Effector memory CD8-positive, alpha-beta T cell (primary cell): ENCODE data around the gene MCRS1.

Experiments
- ATAC-seq: fragments of 150-1000 bp; cut with Tn5 transposase; replicated peaks from 2 replicates; pipeline ENCODE4 v1.10.0; 2021; ENCODE audit warnings: mild to moderate bottlenecking, moderate library complexity
- DNase-seq, 3 experiments: peaks; one replicate each; pipeline ENCODE4 v3.0.0; 2021
- H3K27ac Mint-ChIP-seq, 2 donors: one replicate each; pipeline ENCODE4 v1.8.0; 2022; ENCODE audit warnings: mild to moderate bottlenecking in 2 of 2, mixed read lengths in 2 of 2, moderate library complexity in 2 of 2
- H3K27me3 Mint-ChIP-seq, 2 donors: one replicate each; pipeline ENCODE4 v1.8.0; 2022; ENCODE audit warnings: mixed read lengths in 2 of 2
- H3K36me3 Mint-ChIP-seq: one replicate; pipeline ENCODE4 v1.8.0; 2022; ENCODE audit warnings: mild to moderate bottlenecking, moderate library complexity, mixed read lengths; ENCODE audit not compliant: insufficient read depth
- H3K4me1 Mint-ChIP-seq, 2 donors: one replicate each; pipeline ENCODE4 v1.8.0; 2022; ENCODE audit warnings: low read depth in 2 of 2, mixed read lengths in 2 of 2
- H3K4me3 Mint-ChIP-seq, 2 donors: one replicate each; pipeline ENCODE4 v1.8.0; 2022; ENCODE audit warnings: mild to moderate bottlenecking in 2 of 2, mixed read lengths in 2 of 2, moderate library complexity in 2 of 2
- H3K9me3 Mint-ChIP-seq, 2 donors: one replicate each; pipeline ENCODE4 v1.8.0; 2022; ENCODE audit warnings: mixed read lengths in 2 of 2

Gene MCRS1

DNA sequence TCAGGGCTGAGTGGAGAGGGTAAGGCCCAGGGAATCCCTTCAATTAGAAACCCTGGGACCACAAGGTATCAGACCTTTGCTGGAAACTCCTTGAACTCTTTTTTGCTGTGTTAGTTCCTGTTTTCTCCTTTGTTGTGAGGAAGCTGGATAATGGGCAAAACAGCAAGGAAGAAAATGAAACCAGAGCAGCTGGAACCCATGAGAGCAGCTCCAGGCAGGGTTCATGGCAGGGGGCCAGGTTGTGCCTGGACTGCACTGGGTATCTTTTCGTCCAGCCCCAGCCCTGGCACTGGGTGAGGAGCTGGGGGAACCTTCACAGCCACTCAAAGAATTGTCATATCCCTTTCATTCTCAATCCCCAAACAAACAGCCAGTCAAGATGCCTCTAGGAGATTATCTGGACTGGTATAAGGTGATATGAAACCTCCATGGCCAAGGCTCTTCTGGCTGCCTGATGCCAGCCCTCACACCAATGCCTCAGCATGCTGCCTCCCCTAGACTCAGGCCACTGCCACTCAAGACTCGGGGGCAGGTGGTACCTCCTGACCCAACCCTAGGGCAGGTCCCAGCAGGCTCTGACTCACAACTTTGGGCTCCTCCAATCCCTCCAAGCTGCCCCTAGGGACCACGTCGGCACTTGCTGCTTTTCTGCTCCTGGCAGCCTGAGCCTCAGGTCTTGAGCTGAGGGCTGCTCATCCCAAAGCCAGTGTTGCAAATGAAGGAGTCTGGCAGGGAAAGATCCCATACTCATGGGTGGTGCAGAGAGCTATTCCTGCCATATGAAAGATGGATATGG, 21.0 kb upstream of the MCRS1 start:
- Mint-ChIP-seq H3K27me3 (no peaks in the 10 kb centered on the region), H3K4me1 (no peaks in the 10 kb centered on the region), H3K9me3 (no peaks in the 10 kb centered on the region), H3K27ac (no peak overlapping the region), H3K36me3 (peaks cover 2% of the 10 kb centered on the region), H3K4me3 (no peak overlapping the region)
- DNase-seq, result no peak
- no peak for ATAC-seq

DNA sequence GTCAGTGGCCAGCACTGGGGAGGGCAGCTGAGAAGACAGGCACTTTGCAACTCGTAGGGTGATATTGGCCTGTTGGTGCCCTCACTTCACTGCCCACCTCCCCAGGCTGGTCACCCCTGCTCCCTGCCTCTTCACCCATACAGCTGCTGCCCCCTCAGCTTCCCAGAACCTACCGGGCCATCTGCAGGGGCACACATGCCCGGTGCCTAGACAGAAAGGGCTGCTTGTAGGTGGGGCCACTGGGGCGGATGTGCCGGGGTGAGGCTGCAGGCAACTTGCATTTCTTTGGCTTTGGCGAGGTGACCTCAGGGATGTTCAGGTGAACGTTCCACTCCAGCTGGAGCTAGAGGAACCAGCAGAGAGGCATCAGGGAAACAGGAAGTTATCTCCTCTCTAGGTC, 20.3 kb upstream of the MCRS1 start:
- Mint-ChIP-seq H3K4me3 (no peak overlapping the region), H3K27me3 (no peaks in the 10 kb centered on the region), H3K4me1 (no peaks in the 10 kb centered on the region), H3K36me3 (peaks cover 2% of the 10 kb centered on the region), H3K9me3 (no peaks in the 10 kb centered on the region), H3K27ac (no peak overlapping the region)
- DNase-seq, result no peak
- no peak for ATAC-seq

- no peak for ATAC-seq
- peaks cover 2% of the 10 kb centered on the region for H3K36me3 Mint-ChIP-seq
- no peaks in the 10 kb centered on the region for H3K27me3 Mint-ChIP-seq
- no peak for DNase-seq
- H3K27ac Mint-ChIP-seq, result no peak overlapping the region
- H3K4me1 Mint-ChIP-seq, result no peaks in the 10 kb centered on the region
- no peaks in the 10 kb centered on the region for H3K9me3 Mint-ChIP-seq
- no peak overlapping the region for H3K4me3 Mint-ChIP-seq
Measured at GRCh38 chr12:49587174-49587908, 19.4 kb upstream of the MCRS1 start.

DNA sequence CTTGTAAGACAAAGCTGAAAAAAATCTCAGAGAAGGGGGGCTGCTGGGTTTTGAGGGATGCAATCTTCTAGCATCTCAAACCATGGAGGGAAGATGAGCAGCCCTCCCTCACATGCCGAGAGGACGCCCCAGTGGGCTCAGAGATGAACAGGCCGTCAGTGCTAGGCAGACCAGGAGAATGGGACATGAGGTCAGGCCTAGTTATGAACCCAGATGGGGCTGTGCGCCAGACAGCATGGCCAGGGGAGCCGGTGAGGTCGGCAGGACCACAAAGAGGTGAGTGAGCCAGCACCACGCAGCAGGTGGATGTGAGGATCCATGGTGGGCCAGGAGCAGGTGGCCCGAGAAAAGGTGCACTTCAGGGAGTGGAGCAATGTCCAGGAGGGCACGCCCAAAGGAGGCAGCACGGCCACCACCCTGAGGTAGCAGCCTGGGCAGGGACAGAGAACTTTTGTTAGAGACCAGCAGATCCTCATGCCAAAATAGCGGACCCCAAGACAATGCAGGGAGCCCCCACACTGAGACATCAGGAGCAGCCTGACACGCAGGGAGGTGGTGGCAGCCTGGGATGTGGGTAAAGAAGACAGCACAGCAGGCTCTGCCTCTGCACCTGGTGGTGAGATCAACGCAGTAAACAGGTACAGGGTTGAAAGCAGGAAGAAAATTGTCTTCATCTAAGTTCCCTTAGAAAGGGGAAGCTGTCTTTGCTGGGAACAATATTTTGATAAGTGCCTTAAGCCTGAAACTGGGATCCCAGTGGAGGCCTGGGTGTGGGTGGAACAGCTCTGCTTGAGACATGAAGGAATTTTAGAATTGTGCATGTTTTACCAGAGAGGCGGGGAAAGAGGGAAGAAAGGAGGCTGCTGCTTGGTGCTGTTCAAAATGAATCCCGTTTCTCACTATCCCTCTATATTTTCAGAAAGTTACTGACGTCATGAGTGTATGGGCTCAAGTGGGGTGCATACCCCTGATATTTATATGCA, 17.8 kb upstream of the MCRS1 start:
- Mint-ChIP-seq H3K27me3 (no peaks in the 10 kb centered on the region), H3K9me3 (no peaks in the 10 kb centered on the region), H3K36me3 (peaks cover 2% of the 10 kb centered on the region), H3K4me3 (no peak overlapping the region), H3K4me1 (peaks cover 0 to 3% of the 10 kb centered on the region in 2 donors), H3K27ac (no peak overlapping the region)
- no peak for ATAC-seq
- no peak for DNase-seq

DNA sequence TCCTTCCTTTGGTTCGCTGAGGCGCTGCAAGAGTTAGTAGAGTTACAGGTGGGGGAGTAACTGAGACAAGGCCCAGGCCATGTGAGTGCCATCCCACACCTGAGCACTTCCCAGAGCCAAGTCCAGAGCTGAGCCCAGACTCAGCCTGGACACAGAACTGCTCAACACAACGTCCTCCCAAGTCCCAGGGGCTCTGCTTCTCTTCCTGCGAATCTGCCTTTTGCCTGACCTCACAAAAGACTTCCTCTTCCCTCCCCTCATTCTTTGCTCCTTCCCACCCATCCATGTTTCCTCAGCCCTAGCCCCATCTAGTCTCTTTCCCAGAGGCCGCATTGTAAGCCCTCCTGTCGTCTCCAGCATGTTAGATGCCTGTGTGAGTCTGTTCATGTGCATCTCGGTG, 16.6 kb upstream of the MCRS1 start:
- Mint-ChIP-seq H3K4me3 (no peak overlapping the region), H3K9me3 (no peaks in the 10 kb centered on the region), H3K27ac (no peak overlapping the region), H3K36me3 (peaks cover 2% of the 10 kb centered on the region), H3K4me1 (peaks cover 4 to 7% of the 10 kb centered on the region in 2 donors), H3K27me3 (no peaks in the 10 kb centered on the region)
- no peak for DNase-seq
- ATAC-seq, result no peak

DNA sequence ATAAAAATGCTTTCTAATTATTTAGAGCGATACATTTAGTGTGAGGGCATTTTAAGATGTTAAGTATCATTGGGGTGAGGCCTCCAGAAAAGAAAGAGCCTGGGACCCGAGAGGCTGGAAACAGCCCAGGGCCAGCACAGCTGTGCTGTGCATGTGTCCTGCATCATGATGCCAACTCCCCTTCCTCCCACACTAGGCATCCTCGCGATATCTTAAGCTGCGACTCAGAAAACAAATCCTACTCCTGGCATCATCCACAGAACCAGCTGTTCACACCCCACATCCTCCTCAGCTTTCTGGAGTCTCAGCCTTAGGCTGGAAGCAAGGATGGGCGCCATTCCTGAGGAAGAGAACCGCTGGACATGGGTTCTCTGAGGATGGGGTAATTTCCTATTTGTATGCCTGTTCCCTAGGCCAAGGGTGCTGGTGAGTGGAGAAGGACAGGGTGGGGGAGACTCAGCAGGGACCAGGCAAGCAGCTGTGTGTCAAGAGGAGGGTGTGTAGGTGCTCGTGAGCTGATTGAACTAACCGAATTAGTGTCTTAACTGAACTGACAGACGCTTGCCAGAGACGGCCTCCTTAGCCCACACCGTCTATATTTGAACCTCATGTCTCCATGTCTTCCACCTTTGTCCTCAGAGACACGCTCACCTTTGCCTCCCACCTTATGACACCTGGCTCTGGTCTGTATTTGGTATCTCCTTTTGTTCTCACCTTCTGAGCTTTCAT, 15.6 kb upstream of the MCRS1 start:
- ATAC-seq (no peak), DNase-seq (no peak)
- H3K4me3 Mint-ChIP-seq, result no peak overlapping the region
- no peaks in the 10 kb centered on the region for H3K9me3 Mint-ChIP-seq
- H3K27ac Mint-ChIP-seq, result no peak overlapping the region
- H3K36me3 Mint-ChIP-seq, result peaks cover 2% of the 10 kb centered on the region
- peaks cover 4 to 7% of the 10 kb centered on the region in 2 donors for H3K4me1 Mint-ChIP-seq
- H3K27me3 Mint-ChIP-seq, result no peaks in the 10 kb centered on the region

- Mint-ChIP-seq H3K36me3 (peaks cover 2% of the 10 kb centered on the region), H3K4me1 (peaks cover 6 to 7% of the 10 kb centered on the region in 2 donors), H3K27ac (no peak overlapping the region), H3K4me3 (no peak overlapping the region), H3K27me3 (no peaks in the 10 kb centered on the region), H3K9me3 (no peaks in the 10 kb centered on the region)
- no peak for DNase-seq
- no peak for ATAC-seq
Measured at GRCh38 chr12:49582850-49583249, 14.9 kb upstream of the MCRS1 start.

GRCh38 chr12:49582201-49582600, 14.3 kb upstream of the MCRS1 start:
- ATAC-seq (no peak), DNase-seq (no peak)
- Mint-ChIP-seq H3K27ac (no peak overlapping the region), H3K27me3 (no peaks in the 10 kb centered on the region), H3K36me3 (peaks cover 2% of the 10 kb centered on the region), H3K4me3 (no peak overlapping the region), H3K4me1 (peaks cover 7 to 8% of the 10 kb centered on the region in 2 donors), H3K9me3 (no peaks in the 10 kb centered on the region)

DNA sequence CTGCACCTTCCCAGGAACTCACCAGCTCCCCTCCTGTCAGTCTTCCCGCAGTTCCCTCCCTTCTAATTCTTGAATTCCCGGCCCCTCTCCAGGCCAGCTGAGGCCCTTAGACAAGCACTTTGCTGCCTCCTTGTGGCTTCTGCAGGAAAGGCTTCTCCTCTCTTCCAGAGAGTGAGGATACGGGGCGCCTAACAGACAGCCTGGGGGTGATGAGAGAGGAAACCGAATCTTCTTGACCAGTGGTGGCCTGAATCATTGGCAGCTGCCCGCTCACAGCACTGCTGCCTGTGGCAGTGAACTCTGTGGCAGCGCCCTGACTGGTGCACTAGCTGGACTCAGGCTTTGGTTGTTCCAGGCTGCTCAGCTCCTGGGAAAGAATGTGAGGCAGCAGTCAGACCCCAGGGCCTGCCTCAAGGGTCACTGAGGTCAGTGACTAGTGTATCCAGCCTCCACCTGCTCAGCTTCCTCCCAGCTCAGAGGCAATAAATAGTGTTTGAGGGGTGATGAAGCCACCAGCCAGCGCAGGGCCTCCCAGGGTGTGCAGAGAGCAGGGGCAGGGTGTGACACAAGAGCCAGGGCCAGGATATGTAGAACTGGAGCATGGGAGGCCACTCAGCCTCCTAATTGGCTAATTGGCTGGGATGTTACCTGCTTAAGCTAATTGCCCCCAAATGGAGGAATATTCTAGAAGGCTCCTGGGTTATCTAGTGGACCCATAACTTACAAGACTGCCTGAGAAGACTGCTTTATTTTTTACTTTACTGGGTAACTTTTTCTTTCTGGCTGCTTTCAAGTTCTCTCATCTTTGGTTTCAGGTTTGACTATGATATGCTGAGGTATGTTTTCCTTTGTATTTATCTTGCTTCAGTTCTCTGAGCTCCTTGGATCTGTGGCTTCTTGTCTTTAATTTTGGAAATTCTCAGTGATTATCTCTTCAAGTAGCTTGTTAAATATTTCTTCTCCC, 12.9 kb upstream of the MCRS1 start:
- H3K36me3 Mint-ChIP-seq, result peaks cover 2% of the 10 kb centered on the region
- H3K4me3 Mint-ChIP-seq, result no peak overlapping the region
- peak; percentile 69 for ATAC-seq
- H3K27ac Mint-ChIP-seq, result no peak overlapping the region
- H3K27me3 Mint-ChIP-seq, result no peaks in the 10 kb centered on the region
- DNase-seq, result peak; percentile 44 to 53 (median 45)
- peaks cover 8 to 14% of the 10 kb centered on the region in 2 donors for H3K4me1 Mint-ChIP-seq
- H3K9me3 Mint-ChIP-seq, result no peaks in the 10 kb centered on the region

DNA sequence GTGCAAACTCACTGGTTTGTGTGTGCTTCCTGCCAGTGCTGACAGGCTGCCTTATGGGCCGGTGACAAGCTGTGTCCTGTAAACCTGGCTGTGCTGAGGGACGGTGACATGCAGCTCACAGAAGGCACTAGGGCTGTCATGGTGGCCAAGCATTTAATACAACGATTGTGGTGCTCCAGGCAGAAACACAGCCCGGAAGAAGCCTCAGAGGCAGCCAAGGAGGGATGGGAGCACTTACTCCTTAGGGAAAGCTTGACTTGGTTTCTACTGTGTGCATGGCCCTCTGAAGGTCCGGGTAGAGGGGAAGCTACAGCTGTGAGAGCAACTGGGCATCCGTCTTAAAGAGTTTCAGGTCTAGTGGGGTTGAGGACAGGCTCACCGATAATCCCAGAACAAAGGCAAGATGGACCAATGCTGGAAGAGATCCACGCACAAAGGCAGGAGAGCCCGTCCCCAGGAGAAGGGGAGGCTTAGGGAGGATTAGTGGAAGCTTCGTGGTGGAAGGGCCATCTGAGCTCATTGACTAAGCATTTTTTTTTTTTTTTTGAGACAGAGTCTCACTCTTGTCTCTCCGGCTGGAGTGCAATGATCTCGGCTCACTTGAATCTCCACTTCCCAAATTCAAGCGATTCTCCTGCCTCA, 10.7 kb upstream of the MCRS1 start:
- Mint-ChIP-seq H3K27ac (peak overlapping the region in 1 of 2 donors; percentile 20), H3K4me3 (no peak overlapping the region), H3K36me3 (peaks cover 4% of the 10 kb centered on the region), H3K9me3 (no peaks in the 10 kb centered on the region), H3K27me3 (no peaks in the 10 kb centered on the region), H3K4me1 (peaks cover 8 to 14% of the 10 kb centered on the region in 2 donors)
- DNase-seq, result no peak
- ATAC-seq, result no peak

- no peak for DNase-seq
- Mint-ChIP-seq H3K27ac (no peak overlapping the region), H3K9me3 (no peaks in the 10 kb centered on the region), H3K36me3 (peaks cover 6% of the 10 kb centered on the region), H3K4me1 (peaks cover 8 to 14% of the 10 kb centered on the region in 2 donors), H3K4me3 (no peak overlapping the region), H3K27me3 (no peaks in the 10 kb centered on the region)
- no peak for ATAC-seq
Measured at GRCh38 chr12:49577589-49578315, 9.8 kb upstream of the MCRS1 start.
